ENCODE data around the gene ARMC12.

DNA sequence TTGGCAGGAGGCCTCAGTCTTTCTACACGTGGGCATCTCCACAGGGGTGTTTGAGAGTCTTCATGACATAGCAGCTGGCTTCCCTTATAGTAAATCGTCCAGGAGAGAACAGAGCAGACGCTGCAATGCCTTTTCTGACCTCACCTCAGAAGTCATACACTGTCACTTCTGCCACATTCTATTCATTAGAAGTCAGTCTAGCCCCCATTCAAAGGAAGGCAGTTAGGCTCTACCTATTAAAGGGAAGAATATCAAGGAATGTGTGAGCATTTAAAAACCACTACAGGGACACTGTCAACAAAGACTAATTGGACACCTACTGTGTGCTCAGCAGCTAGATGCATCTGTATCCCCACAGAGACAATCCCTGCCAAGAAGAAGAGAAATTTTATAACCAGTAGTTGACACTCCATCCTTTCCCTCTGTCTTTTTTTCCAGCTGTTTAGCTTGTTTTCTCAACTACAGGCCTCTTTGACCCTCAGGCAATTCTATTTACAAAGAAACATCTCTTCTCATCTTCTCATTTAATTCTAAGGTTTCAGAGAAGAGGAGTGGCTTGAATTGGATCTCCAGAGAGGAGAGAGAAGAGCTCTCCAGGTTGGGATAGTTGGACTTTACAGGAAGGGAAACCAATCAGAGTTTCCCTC, 18.6 kb downstream of the ARMC12 start:
- TF ChIP-seq EZH2 (IDR thresholded peaks at IDR 0.05) (no peak), POLR2AphosphoS5 (IDR thresholded peaks at IDR 0.05; ENCODE audit: borderline replicate concordance, low read depth, low read length) (no peak)

All from SK-N-MC (cell line).